ENCODE results near the gene ZDHHC6. TPM values are rescaled to one million over a fixed set of nuclear protein-coding genes. Genes with fewer than 3 reads are reported as not detected.

The ZDHHC6 gene
- total and polyA plus RNA-seq, 2 of the 8 experiments (the other 6 are each of a cell fraction or from before 2014, with no cell fraction given) = 13.6 to 27.4 TPM

DNA sequence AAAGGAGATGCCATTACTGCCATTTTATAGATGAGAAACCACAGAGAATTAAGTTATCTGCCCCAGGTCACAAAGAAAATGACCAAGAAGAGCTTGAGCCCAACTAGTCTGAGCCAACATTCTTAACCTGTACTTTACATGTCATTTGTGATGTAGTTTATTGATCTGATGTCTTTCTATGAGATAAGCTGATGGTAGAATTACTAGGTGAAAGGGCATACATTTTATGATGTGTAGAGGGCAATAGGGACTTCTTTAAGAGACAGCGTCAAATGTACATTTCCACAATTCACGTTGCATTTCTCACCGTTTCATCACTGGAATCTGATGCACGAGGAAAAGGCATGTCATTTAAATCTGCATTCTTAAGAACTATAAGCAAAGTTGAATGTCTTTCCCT is 61.5 kb downstream of the ZDHHC6 start:
- no peak for DNase-seq (ENCODE audit: low read depth in 1 of 2, low spot score in 2 of 2)

More for the DNA sequence above, 61.5 kb downstream of the ZDHHC6 start:
- H3K9me3 ChIP-seq (ENCODE audit: insufficient read depth in 2 of 2, low read depth in 1 of 2, low read length in 1 of 2) = no peaks in the 10 kb centered on the region
- H3K18ac ChIP-seq (ENCODE audit: extremely low read depth, low read length) = no peak overlapping the region
- H3K4ac ChIP-seq (replicated peaks; ENCODE audit: insufficient read length, low read depth, low read length) = no peak overlapping the region
- H3K36me3 ChIP-seq (ENCODE audit: control insufficient read depth in 2 of 4, insufficient read depth in 4 of 4, low read length in 3 of 4) = no peaks in the 10 kb centered on the region
- no peak overlapping the region for H2BK20ac ChIP-seq (ENCODE audit: low read length)
- FAIRE-seq = no peak
- H3K23ac ChIP-seq (ENCODE audit: insufficient read length) = no peak overlapping the region
- H4K91ac ChIP-seq (replicated peaks; ENCODE audit: insufficient read length, low read length) = no peak overlapping the region
- no peak overlapping the region for H3K27ac ChIP-seq (ENCODE audit: low read depth, low read length)
- no peak overlapping the region for H3K4me3 ChIP-seq (ENCODE audit: extremely low read depth in 1 of 4, insufficient read depth in 2 of 4, low read depth in 3 of 4, low read length in 4 of 4)
- no peaks in the 10 kb centered on the region for H3K79me1 ChIP-seq (ENCODE audit: low read depth, low read length)
- H2BK120ac ChIP-seq (replicated peaks; ENCODE audit: low read depth, low read length) = no peak overlapping the region
- no peak for TF ChIP-seq NRF1 (IDR thresholded peaks at IDR 0.05; ENCODE audit: low read depth, low read length)
- TF ChIP-seq JUND (IDR thresholded peaks at IDR 0.05; ENCODE audit: low read length) = no peak
- TF ChIP-seq ZNF274 (IDR thresholded peaks at IDR 0.05; ENCODE audit: borderline replicate concordance, extremely low read depth, low read length) = no peak
- no peak for TF ChIP-seq SP4 (IDR thresholded peaks at IDR 0.05; ENCODE audit: low read length)
- TF ChIP-seq POU5F1 (IDR thresholded peaks at IDR 0.05; ENCODE audit: low read depth, low read length) = no peak
- no peak for TF ChIP-seq EZH2 (IDR thresholded peaks at IDR 0.05; ENCODE audit: low read depth, low read length, severe bottlenecking)
- no peak for TF ChIP-seq GABPA (IDR thresholded peaks at IDR 0.05; ENCODE audit: borderline replicate concordance, insufficient read depth, low read length)
- no peak for TF ChIP-seq CBX5 (IDR thresholded peaks at IDR 0.05; ENCODE audit: low read depth, low read length)
- no peak for TF ChIP-seq JUN (IDR thresholded peaks at IDR 0.05; ENCODE audit: low read depth, low read length)
- TF ChIP-seq RXRA (IDR thresholded peaks at IDR 0.05; ENCODE audit: insufficient read depth, low read depth, low read length) = no peak
- TF ChIP-seq RNF2 (IDR thresholded peaks at IDR 0.05; ENCODE audit: borderline replicate concordance, low read depth, low read length, missing control alignments, poor library complexity, severe bottlenecking) = no peak
- H3K9ac ChIP-seq (replicated peaks in 1 of 4; ENCODE audit: extremely low read depth in 1 of 4, low read depth in 3 of 4, low read length in 3 of 4) = no peak overlapping the region
- H2AK5ac ChIP-seq (ENCODE audit: low read depth, low read length) = no peak overlapping the region
- H3K14ac ChIP-seq (ENCODE audit: insufficient read length) = no peak overlapping the region
- 91% methylated on average over 4 of the region's 4 CpGs; no CpG with 5 or more reads in 1 of the 2 experiments for WGBS, 2 experiments (ENCODE audit: extremely low coverage in 1 of 2, insufficient coverage in 1 of 2, insufficient read length in 1 of 2, insufficient replicate concordance in 2 of 2, low coverage in 1 of 2, low lambda C conversion rate in 2 of 2, missing lambda C conversion rate in 1 of 2)
- no peak overlapping the region for H3K4me2 ChIP-seq (ENCODE audit: insufficient read depth in 1 of 2, low read depth in 2 of 2, low read length in 2 of 2)
- H2BK15ac ChIP-seq (ENCODE audit: low read length) = no peak overlapping the region
- no peaks in the 10 kb centered on the region for H3K79me2 ChIP-seq (ENCODE audit: control insufficient read depth in 1 of 2, insufficient read depth in 2 of 2, low read length in 2 of 2)
- H3K4me1 ChIP-seq (replicated peaks in 1 of 4; ENCODE audit: control insufficient read depth in 3 of 4, insufficient read depth in 4 of 4, low read length in 3 of 4) = no peaks in the 10 kb centered on the region
- no peak overlapping the region for H2BK5ac ChIP-seq (ENCODE audit: low read depth, low read length)
- H2BK12ac ChIP-seq (ENCODE audit: low read depth, low read length) = no peak overlapping the region
- H4K5ac ChIP-seq (ENCODE audit: insufficient read length, low read depth, low read length) = no peak overlapping the region
- CTCF ChIA-PET (ENCODE audit: partially characterized antibody) = interaction anchor here (0.9 to 1.4 kb wide), 4 partner anchors 11 to 44 kb away, joined by 3 to 4 read pairs (median 3); partner anchors contain the start of gene ACSL5
- no peaks in the 10 kb centered on the region for H3K23me2 ChIP-seq (ENCODE audit: low read depth, low read length)
- H4K20me1 ChIP-seq (replicated peaks in 1 of 2; ENCODE audit: control insufficient read depth in 1 of 2, insufficient read depth in 2 of 2, low read length in 2 of 2) = no peaks in the 10 kb centered on the region
- peaks cover 0 to 1% (median 0%) of the 10 kb centered on the region in 4 experiments; a peak in 1 of 7 replicates for H3K27me3 ChIP-seq (replicated peaks in 1 of 4; ENCODE audit: control insufficient read depth in 3 of 4, extremely low read depth in 1 of 4, insufficient read depth in 3 of 4, low read length in 3 of 4)
- POLR2A ChIA-PET (ENCODE audit: partially characterized antibody) = no interaction called here
- H2AFZ ChIP-seq (ENCODE audit: low read length) = no peak overlapping the region
- no peak overlapping the region for H4K8ac ChIP-seq (ENCODE audit: extremely low read depth, insufficient read depth, low read length)
- H3K56ac ChIP-seq (replicated peaks; ENCODE audit: insufficient read length, low read depth, low read length) = no peak overlapping the region

Data from H1 (cell line).